Ectodermal cell (in vitro differentiated cells): Measurements from ENCODE around the gene ELMO2.

ENCODE experiments used
- H3K27ac ChIP-seq: 2 replicates; pipeline ENCODE4 v1.7.0; 2013; ENCODE audit warnings: mild to moderate bottlenecking, low read depth, low read length; ENCODE audit not compliant: insufficient read depth, poor library complexity, severe bottlenecking
- H3K27me3 ChIP-seq: 2 replicates; pipeline ENCODE4 v1.7.0; 2013; ENCODE audit warnings: mild to moderate bottlenecking, low read length; ENCODE audit not compliant: insufficient read depth, control insufficient read depth, poor library complexity, severe bottlenecking
- H3K36me3 ChIP-seq: one replicate; pipeline ENCODE4 v1.7.0; 2013; ENCODE audit warnings: low read length; ENCODE audit not compliant: control insufficient read depth, insufficient read depth
- H3K4me1 ChIP-seq: one replicate; pipeline ENCODE4 v1.7.0; 2013; ENCODE audit warnings: low read length; ENCODE audit not compliant: control insufficient read depth, insufficient read depth
- H3K4me3 ChIP-seq: 2 replicates; pipeline ENCODE4 v1.7.0; 2013; ENCODE audit warnings: low read depth, low read length, control low read depth; ENCODE audit not compliant: insufficient read depth
- H3K9me3 ChIP-seq: 2 replicates; pipeline ENCODE4 v1.7.0; 2013; ENCODE audit warnings: mild to moderate bottlenecking, low read length, moderate library complexity; ENCODE audit not compliant: control insufficient read depth
- WGBS, 2 experiments: methylation state at CpG; one replicate each; pipeline ENCODE4 v1.1.7; 2013; ENCODE audit warnings: missing lambda C conversion rate in 2 of 2; 5-methylcytosine and 5-hydroxymethylcytosine counted together

Gene ELMO2

DNA sequence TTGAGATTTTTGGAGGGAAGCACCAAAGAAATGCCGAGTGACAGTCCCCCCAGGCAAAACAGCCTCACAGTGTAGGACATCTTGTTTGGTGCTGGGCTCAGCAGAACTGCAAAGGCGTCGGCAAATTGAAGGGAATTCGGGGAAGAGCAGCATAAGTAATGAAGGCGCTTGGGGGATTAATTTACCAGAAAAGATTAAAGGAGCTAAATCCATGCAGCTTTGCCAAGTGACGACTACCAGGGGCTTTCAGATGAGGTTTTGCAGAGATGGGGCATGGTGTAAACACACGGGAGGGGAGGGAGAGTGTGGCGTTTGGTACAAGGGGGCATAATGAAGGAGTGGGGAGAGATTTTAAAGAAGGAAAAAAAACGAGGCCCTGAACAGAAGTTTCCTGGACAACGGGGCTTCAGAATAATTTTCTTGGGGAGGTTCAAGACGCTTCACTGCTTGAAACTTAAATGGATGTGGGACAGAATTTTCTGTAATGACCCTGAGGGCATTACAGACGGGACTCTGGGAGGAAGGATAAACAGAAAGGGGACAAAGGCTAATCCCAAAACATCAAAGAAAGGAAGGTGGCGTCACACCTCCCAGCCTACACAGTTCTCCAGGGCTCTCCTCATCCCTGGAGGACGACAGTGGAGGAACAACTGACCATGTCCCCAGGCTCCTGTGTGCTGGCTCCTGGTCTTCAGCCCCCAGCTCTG lies 52.8 kb downstream of the ELMO2 start:
- 82 to 84% methylated on average over 14 of the region's 14 CpGs for WGBS, 2 experiments
- H3K36me3 ChIP-seq, result peaks cover 3% of the 10 kb centered on the region
- peaks cover 35% of the 10 kb centered on the region for H3K4me1 ChIP-seq

DNA sequence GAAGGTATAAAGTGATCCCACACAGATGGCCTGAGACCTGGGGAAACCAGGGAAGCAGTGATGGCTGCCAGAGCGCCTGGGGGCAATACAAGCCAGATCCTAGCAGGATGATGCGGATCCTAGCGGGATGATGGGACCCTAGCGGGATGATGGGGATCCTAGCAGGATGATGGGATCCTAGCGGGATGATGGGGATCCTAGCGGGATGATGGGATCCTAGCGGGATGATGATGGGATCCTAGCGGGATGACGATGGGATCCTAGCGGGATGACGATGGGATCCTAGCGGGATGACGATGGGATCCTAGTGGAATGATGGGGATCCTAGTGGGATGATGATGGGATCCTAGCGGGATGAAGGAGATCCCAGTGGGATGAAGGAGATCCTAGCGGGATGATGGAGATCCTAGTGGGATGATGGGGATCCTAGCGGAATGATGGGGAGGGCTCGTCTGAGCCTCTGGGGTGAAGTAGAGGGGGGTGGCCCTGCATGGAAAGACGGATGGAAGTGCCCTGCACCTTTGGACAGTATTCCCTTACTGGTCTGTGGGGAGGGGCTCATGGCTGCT lies 54.0 kb downstream of the ELMO2 start:
- 92% methylated on average over 18 of the region's 18 CpGs for WGBS, 2 experiments
- Histone ChIP-seq H3K9me3 (no peaks in the 10 kb centered on the region), H3K27me3 (no peaks in the 10 kb centered on the region), H3K27ac (no peak overlapping the region), H3K4me1 (peaks cover 41% of the 10 kb centered on the region), H3K36me3 (peaks cover 3% of the 10 kb centered on the region), H3K4me3 (no peak overlapping the region)

More for the DNA sequence above, 52.8 kb downstream of the ELMO2 start:
- Histone ChIP-seq H3K27me3 (no peaks in the 10 kb centered on the region), H3K9me3 (no peaks in the 10 kb centered on the region), H3K4me3 (no peak overlapping the region), H3K27ac (no peak overlapping the region)

DNA sequence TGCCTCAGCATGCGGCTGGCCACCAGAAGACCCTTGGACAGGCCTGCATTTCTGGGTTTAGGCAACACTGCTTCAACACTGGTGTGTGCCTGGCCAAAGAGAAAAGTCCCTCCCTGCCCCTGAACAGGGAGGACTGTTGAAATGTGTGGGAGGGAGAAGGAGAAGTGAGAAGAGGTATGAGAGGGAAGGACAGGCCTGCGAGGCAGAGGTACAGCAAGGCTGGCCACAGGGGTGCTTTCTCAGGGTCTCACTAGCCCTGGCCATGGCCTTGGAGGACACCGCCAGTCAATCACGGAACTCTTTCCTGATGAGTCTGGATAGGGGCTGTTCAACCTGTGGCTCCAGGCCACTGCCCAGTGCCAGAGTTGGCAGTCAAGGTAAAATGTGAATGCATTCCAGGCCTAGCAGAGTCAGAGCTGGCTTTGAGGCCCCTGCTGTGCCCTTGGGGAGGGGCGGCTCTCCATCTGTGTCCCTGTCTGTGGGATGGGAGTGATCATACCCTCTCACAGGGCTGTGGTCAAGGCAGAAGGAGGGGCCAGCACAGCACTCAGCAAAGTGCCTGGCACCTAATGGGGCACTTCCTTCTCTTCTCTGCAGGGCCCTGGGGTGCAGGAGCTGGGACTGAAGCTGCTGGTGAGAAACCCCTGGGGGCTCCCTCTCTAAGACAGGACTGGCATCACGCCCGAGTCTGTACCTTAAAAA lies 54.9 kb downstream of the ELMO2 start:
- Histone ChIP-seq H3K9me3 (no peaks in the 10 kb centered on the region), H3K4me3 (no peak overlapping the region), H3K27me3 (no peaks in the 10 kb centered on the region), H3K36me3 (peaks cover 3% of the 10 kb centered on the region), H3K27ac (peak overlapping the region; percentile 90), H3K4me1 (peaks cover 41% of the 10 kb centered on the region)
- WGBS, 2 experiments, result 89% methylated on average over 7 of the region's 7 CpGs

DNA sequence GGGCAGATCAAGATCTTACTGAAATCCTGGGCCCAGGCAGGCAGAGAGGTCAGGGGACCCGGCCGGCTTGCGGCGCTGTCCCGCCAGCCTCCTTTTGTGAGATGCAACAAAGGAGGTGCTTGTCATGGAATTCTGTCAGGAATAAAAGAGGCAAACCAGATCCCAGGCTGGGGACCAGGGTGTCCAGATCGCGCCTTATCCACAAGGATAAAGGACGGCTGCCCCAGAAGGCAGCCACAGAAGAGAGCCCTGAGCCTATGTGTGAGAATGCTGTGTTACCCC lies 55.5 kb downstream of the ELMO2 start:
- WGBS, 2 experiments, result 21 to 24% methylated on average over 8 of the region's 8 CpGs
- H3K27me3 ChIP-seq, result no peaks in the 10 kb centered on the region
- peak overlapping the region; percentile 90 for H3K27ac ChIP-seq
- peaks cover 41% of the 10 kb centered on the region for H3K4me1 ChIP-seq
- H3K36me3 ChIP-seq, result no peaks in the 10 kb centered on the region
- H3K9me3 ChIP-seq, result no peaks in the 10 kb centered on the region
- no peak overlapping the region for H3K4me3 ChIP-seq

DNA sequence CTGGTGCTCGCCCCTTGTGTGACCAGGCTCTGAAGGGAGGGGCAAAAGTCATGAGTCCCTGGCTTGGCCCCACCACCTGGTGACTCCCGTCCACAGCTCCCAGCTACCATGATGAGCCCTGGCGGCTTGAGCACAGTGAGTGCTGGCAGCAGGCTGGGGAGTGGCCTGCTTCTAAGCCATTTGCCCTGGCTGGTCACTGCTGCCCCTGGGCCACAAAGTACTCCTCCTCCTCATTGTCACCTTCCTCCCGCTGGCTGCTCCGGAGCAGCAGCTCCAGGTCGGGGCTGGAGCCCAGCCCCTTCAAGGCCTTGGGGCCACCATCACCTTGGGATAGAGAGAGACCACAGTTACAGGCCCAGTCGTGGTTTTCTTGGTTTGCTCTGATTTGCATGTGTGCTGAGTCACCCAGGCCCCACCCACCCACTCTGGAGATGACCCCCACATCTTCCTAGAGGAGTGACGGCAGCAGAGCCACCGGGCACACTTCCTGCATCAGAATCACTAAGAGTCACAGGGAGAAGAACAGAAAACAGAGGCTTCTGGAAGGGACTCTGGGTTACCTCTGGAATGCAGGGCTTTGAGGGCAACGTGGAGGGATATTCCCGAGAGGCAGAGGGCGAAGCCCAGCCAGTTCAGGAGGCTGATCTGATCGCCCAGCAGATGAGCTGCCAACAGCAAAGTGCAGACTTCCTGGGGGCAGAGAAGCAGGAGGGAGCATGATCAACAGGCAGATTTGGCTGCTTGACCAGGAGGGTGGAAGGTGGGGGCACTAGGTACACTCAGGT lies 56.0 kb downstream of the ELMO2 start:
- H3K4me1 ChIP-seq, result peaks cover 41% of the 10 kb centered on the region
- WGBS, 2 experiments, result 38 to 48% methylated on average over 13 of the region's 13 CpGs
- H3K4me3 ChIP-seq, result no peak overlapping the region
- H3K9me3 ChIP-seq, result no peaks in the 10 kb centered on the region
- no peaks in the 10 kb centered on the region for H3K36me3 ChIP-seq
- H3K27me3 ChIP-seq, result no peaks in the 10 kb centered on the region
- H3K27ac ChIP-seq, result peak overlapping the region; percentile 90

DNA sequence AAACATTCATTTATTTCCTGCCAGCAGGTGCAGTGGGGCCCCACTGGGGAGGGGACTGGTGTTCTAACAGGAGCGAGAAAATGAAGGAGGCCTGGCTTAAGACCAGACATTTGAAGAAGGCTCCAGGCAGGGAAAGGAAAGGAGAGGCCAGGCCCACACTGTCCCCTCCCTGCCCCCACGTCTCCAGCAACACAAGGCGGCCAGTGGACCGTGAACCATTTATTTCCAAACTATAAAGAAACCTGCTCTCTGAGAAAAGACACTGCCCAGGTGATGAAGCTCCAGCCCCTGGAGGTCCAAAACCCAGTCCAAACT lies 56.7 kb downstream of the ELMO2 start:
- Histone ChIP-seq H3K9me3 (no peaks in the 10 kb centered on the region), H3K4me1 (peaks cover 41% of the 10 kb centered on the region), H3K27ac (peak overlapping the region; percentile 90), H3K4me3 (no peak overlapping the region), H3K27me3 (no peaks in the 10 kb centered on the region), H3K36me3 (no peaks in the 10 kb centered on the region)
- 77 to 87% methylated on average over 4 of the region's 4 CpGs for WGBS, 2 experiments

DNA sequence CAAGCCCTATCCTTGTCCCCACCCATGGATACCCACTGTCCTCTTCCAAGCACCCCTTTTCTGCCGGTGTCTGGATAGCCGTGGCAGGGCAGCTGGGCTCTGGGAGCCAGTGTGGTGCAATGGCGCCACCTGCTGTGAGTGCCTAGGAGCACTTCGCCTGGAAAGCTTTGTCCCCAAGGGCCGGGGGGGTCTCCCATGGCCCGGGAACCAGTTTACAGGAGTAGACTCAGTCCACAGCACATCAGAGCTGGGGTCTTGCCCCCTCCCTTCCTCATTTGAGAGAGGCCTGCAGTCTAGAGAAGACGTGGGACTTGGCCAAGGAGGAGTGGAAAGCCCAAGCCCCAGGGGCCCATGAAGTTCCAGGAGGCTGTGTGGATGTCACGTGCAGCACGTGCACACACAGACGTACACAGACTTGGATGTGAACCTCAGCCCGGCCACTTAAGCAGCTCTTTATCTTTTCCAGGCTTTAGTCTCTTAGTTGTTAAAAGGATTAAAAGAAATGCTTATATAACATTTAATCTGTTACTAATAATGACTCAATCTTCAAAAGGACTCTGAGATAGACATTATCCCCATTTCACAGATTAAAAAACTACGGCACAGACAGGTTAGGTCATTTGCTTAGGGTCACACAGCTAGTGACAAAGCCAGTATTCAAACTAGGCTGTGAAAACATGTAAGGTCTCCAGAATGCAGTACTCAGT lies 57.2 kb downstream of the ELMO2 start:
- Histone ChIP-seq H3K36me3 (no peaks in the 10 kb centered on the region), H3K27me3 (no peaks in the 10 kb centered on the region), H3K9me3 (no peaks in the 10 kb centered on the region), H3K4me1 (peaks cover 41% of the 10 kb centered on the region), H3K27ac (no peak overlapping the region), H3K4me3 (no peak overlapping the region)
- WGBS, 2 experiments, result 57 to 59% methylated on average over 12 of the region's 12 CpGs

GRCh38 chr20:46347841-46348803 lies 58.3 kb downstream of the ELMO2 start:
- H3K36me3 ChIP-seq, result no peaks in the 10 kb centered on the region

GRCh38 chr20:46346770-46347169 lies 59.6 kb downstream of the ELMO2 start:
- peaks cover 58% of the 10 kb centered on the region for H3K4me1 ChIP-seq

More at GRCh38 chr20:46347841-46348803, 58.3 kb downstream of the ELMO2 start:
- Histone ChIP-seq H3K9me3 (no peaks in the 10 kb centered on the region), H3K4me3 (no peak overlapping the region), H3K4me1 (peaks cover 50% of the 10 kb centered on the region), H3K27me3 (no peaks in the 10 kb centered on the region), H3K27ac (no peak overlapping the region)
- WGBS, 2 experiments, result 46% methylated on average over 25 of the region's 25 CpGs

More at GRCh38 chr20:46346770-46347169, 59.6 kb downstream of the ELMO2 start:
- Histone ChIP-seq H3K27me3 (no peaks in the 10 kb centered on the region), H3K4me3 (no peak overlapping the region), H3K36me3 (no peaks in the 10 kb centered on the region), H3K9me3 (no peaks in the 10 kb centered on the region), H3K27ac (no peak overlapping the region)
- WGBS, 2 experiments, result 83 to 98% methylated on average over 8 of the region's 8 CpGs
